Measurements from ENCODE around the gene ESRP2.
A peak's percentile ranks its signal among the peaks of the same experiment; 100 is the strongest.

Gene ESRP2

GRCh38 chr16:68236826-68237242, 907 bp upstream of the ESRP2 start:
- DNase-seq: peak; percentile 58

- peak; percentile 73 for DNase-seq
These were observed 354 bp upstream of the ESRP2 start for GRCh38 chr16:68236137-68236825.

DNA sequence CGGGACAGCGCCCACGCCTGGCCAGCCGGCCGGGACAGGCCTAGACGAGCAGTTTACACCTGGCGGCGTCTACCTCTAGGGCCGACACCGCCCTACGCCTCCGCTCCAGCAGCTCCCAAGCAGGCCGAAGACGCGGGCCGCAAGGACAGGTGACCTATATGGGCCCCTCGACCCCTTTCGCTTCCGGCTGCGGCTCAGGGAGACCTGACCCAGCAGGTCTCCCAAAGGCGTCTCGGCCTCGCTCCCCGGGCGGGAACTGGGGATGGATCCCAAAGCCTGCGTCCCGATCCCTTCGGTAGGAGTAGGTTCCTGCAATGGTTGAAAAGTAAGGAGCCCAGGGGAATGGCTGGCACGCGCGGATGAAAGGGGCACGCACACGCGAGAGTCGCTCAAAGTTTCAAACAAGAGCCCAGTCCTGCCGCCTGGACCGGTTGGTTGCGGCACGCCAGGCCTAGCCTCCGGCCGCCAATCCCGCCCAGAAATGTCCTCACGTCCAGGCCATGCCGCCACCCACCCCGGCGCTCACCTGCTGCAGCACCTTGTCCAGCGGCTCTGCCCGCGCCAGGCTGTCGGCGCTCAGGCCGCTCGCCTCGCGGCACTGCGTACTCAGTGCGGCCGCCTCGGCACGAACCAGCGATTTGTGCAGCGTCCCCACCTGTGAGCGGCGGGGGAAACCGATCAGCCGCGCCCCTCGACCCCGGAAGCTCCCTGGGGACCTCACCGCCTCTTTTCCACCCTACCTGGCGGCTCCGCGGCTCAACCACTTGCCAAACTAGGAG, 630 bp downstream of the ESRP2 start:
- no peak for DNase-seq

- peak; percentile 31 for DNase-seq
These were observed 1.5 kb downstream of the ESRP2 start for GRCh38 chr16:68234188-68235107.

DNA sequence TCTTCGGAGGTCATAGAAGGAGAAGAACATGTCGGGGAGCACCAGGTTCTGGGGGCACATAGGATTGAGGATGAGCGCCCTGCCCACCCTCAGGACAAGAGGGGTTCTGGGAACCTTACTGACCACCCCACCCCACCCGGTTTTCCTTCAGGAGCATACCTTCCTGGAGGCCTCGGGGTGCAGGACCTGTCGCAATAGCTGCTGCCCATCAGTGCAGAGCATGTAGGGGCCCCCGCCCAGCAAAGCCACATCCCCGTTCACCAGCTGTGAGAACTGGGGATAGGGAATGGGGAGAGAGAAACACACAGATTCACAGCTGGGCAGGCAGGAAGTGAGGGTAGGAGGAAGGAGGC, 2.1 kb downstream of the ESRP2 start:
- DNase-seq: no peak

- no peak for DNase-seq
These were observed 2.7 kb downstream of the ESRP2 start for GRCh38 chr16:68233085-68233834.

DNA sequence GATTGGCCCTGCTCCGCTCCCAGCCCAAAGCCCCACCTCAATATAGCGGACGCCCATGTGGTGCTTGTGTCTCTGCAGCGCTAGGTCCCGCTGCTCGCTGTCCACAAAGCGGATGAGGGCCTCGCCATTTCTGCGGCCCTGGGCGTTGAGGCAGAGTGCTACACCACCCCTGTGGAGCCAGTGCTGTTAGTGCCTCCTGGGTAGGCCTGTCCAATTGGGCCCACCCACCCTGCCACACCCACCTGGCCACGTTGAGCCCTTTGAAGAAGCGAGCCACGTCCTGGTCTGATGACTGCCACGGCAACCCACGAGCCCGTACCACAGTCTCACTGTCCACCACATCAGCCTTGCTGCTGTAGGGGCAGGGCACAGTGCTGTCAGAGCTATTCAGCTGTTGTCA, 3.6 kb downstream of the ESRP2 start:
- DNase-seq: no peak

- DNase-seq: no peak
These were observed 4.4 kb downstream of the ESRP2 start for GRCh38 chr16:68231384-68232136.

DNA sequence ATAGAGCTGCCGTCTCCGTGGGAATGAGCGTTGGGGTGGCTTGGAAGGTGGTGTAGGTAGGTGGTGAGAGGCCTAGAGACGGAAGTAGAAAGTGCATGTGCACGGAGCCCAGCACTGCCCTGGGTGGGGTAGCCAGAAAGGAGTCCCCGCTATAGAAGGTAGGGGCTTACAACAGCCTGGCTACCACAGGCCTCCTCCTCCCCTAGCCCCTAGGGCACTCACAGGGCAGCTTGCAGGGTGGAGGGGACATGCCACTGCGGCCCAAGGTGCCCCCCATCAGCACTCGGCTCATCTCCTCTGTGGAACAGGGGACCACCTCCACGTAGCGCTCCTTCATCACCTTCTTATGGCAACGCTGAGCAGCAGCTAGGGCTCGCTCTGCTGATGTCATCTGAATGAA, 5.0 kb downstream of the ESRP2 start:
- DNase-seq: no peak

GRCh38 chr16:68230176-68230571, 5.8 kb downstream of the ESRP2 start:
- DNase-seq: no peak

DNA sequence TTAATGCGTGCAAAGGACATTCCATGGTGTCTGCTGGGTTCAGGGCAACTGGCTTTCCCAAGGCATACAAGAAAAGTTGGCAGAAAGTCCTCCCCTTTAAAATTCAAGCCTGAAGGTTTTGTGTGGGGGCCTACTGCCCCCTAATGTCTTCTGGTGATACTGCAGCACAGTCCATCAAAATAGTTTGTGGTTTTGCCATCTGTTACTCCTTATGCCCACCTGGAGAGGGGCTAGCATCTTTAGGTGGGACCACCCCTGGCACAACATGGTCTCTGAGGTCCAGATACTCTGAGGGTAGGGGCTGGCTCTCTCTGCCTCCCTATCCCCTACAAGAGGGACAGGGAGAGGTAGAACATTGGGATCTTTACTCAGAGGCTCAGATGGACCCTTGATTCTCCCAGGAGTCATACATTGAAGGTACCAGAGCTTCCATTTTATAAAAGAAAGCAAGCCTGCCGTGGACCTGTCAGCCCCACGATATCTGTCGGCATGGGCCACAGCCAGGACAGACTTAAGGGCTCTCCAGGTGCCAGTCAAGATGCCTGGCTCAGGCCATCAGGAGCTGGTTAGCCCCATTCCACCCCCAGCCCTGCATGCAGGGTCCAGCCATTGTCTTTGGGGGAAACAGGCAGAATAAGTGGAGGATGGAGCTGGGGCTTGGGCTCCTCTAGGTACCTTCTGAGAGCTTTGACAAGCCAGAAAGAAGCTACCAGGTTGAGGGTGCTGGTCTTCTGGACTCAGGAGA, 6.3 kb downstream of the ESRP2 start:
- peak; percentile 82 for DNase-seq

- no peak for DNase-seq
These were observed 7.3 kb downstream of the ESRP2 start for GRCh38 chr16:68228652-68229051.

- DNase-seq: no peak
These were observed 7.9 kb downstream of the ESRP2 start for GRCh38 chr16:68227850-68228553.

GRCh38 chr16:68227183-68227793, 8.6 kb downstream of the ESRP2 start:
- no peak for DNase-seq

GRCh38 chr16:68226116-68226515, 9.8 kb downstream of the ESRP2 start:
- DNase-seq: no peak

GRCh38 chr16:68223072-68223471, 12.9 kb downstream of the ESRP2 start:
- no peak for DNase-seq

DNA sequence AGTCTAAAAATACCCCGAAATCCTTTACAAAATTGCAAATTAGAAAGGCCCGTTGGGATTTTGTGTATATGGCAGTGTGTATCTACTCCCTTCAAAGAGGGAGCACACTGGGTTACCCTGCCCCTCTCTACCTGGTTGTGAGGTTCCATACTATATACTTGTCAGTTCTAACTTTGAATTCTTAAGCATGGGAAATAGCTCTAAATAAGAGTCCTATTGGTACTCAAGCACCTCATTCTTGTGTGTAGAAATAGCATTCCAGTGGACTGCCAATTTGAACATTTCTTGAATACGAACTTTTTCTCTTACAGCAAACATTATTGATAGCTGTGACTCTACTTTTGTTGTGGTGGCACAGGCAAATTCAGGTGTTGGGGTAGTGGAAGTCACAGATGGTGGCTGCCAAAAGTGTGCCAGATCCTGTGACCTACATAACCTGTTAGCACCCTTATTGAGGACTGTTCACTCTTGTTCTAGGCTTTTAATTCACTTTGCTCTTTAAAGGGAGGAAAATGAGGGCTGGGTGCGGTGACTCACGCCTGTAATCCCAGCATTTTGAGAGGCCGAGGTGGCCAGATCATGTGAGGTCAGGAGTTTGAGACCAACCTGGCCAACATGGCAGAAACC, 16.1 kb downstream of the ESRP2 start:
- no peak for DNase-seq

- no peak for DNase-seq
These were observed 18.4 kb downstream of the ESRP2 start for GRCh38 chr16:68217506-68217905.

- DNase-seq: no peak
These were observed 19.7 kb downstream of the ESRP2 start for GRCh38 chr16:68216240-68216639.

DNA sequence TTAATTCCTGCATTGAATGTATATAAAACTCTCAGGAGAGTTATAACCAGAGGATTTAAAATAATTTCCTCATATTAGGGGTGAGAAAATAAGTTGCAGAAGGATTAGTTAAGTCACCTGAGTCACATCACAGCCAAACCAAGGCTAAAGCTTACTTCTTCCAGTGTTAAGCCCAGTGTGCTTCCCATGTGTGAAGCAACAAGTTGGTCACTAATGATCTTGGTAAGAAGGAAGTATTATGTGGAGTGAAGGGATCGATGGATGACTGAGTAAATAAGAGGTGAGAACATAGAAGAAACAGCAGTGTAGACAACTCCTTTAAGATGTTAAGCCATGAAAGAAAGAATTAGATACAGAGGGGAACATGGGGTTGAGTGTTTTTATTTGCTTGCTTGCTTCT, 20.6 kb downstream of the ESRP2 start:
- no peak for DNase-seq
